GM12874 (cell line): ENCODE results near the gene ACSL6.

Source experiments
- TF ChIP-seq, protein P1 (sequence below): IDR thresholded peaks from 2 replicates; pipeline ENCODE4 v1.5.1; 2011; ENCODE audit warnings: low read depth, mild to moderate bottlenecking, control low read depth, low read length, moderate library complexity; ENCODE audit not compliant: insufficient read depth

The ACSL6 gene

DNA sequence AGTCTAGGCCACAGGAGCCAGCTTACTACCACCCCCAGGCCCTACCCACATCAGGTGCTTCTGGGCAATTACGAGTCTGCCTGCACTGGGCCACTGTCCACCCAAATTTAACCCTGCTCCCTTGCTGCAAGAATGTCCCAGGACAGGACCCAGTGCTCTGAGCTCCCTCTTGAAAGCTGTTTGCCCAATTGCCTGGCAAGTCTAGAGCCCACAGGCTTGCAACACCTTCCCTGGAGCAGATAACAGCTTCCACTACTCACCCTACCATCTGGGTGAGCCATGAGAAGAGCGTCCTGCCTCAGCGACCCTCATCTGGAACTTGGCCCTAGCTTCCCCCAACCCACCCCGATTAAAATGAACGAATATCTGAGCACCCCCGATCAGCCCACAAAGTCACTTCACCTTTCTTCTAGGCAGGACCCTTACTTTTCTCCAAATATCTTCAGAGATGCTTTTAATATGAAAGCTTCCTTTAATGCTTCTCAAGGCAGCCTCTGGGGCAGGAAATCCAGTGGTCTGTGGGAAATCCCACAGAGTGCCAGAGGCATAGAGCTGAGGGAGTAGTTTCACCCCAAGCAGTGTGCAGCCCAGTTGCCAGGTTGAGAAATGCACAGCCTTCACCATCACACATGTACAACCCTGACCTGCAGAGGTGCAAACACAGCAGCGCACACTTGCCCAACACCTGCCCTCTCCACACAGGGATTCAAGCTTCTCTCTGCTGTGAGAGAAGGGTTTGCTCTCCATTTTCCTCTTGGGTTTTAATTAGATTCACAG lies 10.6 kb downstream of the ACSL6 start:
- TF ChIP-seq, protein P1, sequence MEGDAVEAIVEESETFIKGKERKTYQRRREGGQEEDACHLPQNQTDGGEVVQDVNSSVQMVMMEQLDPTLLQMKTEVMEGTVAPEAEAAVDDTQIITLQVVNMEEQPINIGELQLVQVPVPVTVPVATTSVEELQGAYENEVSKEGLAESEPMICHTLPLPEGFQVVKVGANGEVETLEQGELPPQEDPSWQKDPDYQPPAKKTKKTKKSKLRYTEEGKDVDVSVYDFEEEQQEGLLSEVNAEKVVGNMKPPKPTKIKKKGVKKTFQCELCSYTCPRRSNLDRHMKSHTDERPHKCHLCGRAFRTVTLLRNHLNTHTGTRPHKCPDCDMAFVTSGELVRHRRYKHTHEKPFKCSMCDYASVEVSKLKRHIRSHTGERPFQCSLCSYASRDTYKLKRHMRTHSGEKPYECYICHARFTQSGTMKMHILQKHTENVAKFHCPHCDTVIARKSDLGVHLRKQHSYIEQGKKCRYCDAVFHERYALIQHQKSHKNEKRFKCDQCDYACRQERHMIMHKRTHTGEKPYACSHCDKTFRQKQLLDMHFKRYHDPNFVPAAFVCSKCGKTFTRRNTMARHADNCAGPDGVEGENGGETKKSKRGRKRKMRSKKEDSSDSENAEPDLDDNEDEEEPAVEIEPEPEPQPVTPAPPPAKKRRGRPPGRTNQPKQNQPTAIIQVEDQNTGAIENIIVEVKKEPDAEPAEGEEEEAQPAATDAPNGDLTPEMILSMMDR: no peak

DNA sequence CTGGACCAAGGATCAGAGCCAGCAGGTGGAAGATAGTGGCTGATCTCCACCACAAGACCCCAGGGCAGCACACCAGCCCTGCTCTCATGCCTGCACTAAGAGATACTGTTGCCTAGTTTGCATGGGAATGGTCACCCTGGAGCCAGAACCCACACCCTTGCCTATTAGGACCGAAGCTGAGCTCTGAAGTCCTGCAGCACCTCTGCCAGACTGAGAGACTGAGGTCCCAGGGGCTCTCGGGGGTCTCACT lies 11.3 kb downstream of the ACSL6 start:
- TF ChIP-seq, protein P1: no peak

DNA sequence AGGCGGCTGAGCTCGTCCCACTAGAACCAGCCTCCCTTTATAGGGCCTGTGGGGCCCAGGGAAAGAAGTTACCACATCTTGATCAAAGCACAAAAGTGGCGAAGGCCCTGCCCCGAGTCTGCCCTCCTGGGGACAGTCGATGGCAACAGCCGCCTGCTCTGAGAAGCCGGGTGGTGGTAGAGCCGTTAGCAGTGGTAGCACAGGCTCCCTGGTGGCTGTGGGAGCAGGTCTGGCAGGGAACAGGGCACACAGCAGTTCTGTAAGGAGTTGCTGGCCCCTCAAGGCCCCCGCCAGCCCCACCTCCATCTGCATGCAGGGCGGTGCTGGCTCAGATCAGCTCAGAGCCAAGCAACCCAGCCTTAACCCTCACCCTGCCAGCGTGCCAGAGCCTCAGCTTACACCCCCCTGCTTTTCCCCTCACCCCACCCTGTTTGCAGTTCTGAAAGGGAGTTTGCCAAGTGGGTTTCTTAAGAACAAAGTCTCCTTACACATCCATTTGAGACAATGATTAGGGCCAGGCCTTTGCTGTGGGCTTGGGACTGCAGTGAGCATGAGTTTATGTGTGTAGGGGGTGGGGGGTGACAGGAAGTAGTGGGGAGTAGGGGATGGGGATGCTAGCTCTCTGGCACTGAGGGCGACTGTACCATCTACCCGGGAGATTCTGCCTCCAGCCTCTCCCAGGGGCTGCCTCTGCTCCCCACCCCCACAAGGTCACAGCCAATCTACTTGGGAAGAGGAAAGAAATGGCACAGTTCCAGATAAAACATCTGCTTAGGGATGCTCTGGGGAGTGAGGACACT lies 11.8 kb downstream of the ACSL6 start:
- TF ChIP-seq, protein P1: no peak

DNA sequence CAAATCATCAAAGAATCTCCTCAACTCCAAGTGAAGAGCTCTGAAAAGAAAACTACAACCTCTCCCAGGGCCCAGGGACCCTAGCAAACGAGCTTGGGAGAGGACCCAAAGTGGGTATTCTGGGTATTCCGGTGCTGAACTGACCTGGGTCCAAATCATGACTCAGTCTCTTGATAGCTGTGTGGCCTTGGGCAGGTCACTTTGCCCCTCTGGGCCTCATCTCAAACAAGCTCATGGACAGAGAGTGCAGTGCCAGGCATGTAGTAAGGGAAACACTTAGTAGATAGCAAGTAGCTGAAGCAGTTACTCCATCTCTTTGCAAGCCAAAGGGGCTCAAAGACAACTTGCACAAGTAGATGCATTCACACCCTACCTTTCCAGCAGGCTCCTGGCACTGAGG lies 12.4 kb downstream of the ACSL6 start:
- TF ChIP-seq, protein P1: no peak

DNA sequence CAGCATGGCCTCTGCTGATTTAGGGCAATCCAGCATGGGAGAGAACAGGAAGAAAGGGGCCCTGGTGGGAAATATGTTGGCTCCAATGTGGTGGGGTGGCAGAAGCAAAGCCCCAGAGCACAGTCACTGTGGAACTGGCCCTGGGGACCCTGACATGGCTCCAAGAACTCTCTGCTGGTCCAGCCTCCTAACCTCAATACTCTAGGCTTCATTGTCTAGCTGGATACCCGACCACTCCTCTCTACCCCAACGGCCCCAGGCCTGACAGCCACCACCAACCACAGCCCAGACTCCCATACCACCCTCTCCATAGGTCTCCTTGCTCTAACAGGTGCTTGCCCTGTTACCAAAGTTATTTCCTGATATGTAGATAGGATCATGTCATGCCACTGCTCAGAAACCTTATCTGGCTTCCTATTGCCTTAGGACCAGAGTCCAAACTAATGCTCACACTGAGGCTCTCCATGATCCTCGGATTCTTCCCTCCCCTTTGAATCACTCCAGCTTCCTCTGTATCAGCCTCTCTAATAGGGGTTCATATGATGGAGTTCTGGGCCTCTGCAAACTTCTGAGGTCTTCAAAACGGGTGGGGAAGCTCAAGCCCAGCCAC lies 12.9 kb downstream of the ACSL6 start:
- TF ChIP-seq, protein P1: no peak

DNA sequence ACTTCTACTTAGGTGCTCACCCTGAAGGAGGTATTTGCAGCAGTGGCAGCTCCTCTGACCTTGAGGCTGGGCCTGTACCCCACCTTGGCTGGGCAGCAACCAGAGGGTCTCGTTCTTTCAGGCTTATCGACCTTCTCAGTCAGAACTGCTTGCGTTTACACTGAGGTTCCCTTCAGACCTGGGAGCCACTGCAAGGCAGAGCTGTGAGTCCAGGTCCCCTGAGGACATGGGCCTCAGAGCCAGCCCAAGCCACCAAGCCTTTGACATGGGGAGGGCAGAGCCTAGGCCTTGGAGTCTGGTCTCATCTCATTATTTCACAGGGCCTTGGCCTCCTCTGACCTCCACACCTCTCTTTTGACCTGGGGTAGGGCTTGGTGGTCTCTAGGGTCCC lies 13.7 kb downstream of the ACSL6 start:
- TF ChIP-seq, protein P1: no peak

DNA sequence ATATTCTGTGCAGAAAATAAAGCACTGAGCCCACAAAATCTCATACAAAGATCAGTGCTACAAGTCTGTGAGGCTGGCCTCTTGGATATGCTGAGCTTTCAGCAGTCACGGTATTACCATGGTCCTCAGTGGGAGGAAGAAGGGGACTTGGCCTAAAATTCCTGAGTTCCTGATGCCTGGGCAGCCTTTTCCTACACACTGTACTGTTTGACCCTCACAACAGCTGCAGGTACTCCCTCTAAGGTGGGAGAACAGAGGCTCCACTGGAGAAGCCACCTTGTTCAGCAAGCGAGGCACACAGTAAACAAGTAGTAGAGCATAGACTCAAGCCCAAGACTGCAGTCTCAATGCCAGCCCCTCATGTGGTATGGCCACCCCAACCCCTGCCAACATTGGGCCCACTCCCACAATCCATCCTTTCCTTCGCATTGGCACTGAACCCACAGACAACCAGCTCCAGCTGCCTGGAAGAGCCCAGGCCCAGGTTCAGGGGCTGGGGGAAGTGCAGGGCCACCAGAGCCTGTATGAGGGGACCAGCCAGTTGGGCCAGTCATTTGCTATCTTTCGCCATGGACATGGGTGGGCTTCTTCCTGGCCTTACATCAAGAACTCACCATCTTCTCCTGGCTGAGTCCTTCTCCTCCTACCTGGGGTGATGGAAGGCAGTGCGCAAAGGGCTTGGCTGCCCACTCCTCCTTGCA lies 14.3 kb downstream of the ACSL6 start:
- TF ChIP-seq, protein P1: no peak
